GM18867 (cell line): ENCODE measurements around the gene USP2.
"Not testable (repeated sequence)": the region's sequence is repeated elsewhere in the genome, so short reads cannot be mapped to it uniquely, and the experiment has no call there.

Experiments
- ATAC-seq: cut with Tn5 transposase; IDR thresholded peaks from one replicate; pipeline ENCODE4 v1.9.1; 2021; ENCODE audit warnings: mild to moderate bottlenecking, moderate library complexity; ENCODE audit not compliant: unreplicated experiment

Gene USP2

DNA sequence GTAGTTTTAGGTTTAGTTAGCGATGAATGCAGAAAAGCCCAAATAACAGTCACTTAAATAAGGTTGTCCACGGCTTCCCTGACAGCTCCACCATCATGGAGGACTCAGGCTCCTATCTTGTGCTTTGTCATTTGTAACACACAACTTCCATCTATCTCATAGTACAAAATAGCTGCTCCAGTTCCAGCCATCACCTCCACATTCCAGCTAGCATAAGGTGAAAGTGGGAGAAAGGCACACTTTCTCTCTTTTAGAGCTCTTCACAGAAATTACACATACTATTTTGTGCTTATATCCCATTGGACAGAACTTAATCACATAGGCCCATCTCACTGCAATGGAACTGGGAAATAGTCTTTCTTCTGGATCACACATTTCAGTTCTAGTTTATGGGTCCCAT is 32.8 kb upstream of the USP2 start:
- no peak for ATAC-seq

GRCh38 chr11:119412072-119412471 is 30.6 kb upstream of the USP2 start:
- no peak for ATAC-seq

DNA sequence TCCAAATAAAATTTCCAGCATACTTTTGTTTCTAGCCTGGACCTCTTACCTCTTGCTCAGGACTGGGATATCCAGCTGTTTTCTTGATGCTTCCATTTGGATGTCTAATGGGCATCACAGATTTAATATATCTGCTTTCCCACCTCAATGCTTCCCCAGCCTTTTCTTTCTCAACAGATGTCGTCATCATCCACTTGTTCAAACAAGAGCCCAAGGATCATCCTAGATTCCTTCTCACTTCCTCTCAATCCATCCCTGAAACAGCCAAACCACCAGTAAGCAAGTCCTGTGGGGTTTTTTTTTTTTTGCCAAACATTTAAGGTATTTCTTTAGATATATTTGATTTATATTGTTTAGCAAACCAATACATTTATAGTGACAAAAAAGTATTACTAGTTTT is 29.0 kb upstream of the USP2 start:
- ATAC-seq: no peak

- no peak for ATAC-seq
Observed at GRCh38 chr11:119409731-119410130, 28.2 kb upstream of the USP2 start.

- no peak for ATAC-seq
Observed at GRCh38 chr11:119406005-119406404, 24.5 kb upstream of the USP2 start.

GRCh38 chr11:119405448-119405847 is 24.0 kb upstream of the USP2 start:
- ATAC-seq: not testable (repeated sequence)

GRCh38 chr11:119404872-119405271 is 23.4 kb upstream of the USP2 start:
- no peak for ATAC-seq

GRCh38 chr11:119403021-119403420 is 21.5 kb upstream of the USP2 start:
- no peak for ATAC-seq

DNA sequence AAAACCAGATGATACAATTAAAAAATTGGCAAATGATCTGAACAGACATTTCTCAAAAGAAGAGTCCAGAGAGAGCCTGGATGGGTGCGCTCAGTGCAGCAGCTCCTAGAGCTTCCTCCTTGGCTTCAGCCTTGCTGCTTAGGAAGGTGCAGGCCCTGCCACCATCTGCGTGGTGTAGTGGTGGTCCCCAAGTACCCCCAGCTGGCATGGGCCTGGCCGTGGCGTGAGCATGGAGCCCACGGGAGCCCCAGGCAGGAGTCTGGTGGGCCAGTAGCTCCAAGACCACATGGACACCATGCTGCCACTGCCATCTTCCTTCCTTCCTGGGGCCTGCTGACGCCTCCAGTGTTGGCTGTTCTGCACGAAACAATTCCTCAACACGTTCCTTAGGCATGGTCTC is 21.0 kb upstream of the USP2 start:
- ATAC-seq: no peak

- ATAC-seq: no peak
Observed at GRCh38 chr11:119400860-119401259, 19.4 kb upstream of the USP2 start.

DNA sequence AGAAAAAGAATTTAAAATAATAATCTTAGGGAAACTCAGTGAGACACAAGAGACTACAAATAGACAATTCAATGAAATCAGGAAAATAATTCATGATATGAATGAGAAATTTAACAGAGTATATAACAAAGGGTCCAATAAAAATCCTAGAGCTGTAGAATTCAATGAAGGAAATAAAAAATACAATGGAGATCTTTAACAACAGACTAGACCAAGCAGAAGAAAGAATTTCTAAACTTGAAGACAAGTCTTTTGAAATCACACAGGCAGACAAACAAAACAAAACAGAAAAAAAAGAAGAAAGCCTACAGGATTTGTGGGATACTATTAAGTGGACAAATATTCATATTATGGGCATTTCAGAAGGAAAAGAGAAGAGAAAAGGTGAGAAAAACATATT is 16.2 kb upstream of the USP2 start:
- ATAC-seq: no peak

DNA sequence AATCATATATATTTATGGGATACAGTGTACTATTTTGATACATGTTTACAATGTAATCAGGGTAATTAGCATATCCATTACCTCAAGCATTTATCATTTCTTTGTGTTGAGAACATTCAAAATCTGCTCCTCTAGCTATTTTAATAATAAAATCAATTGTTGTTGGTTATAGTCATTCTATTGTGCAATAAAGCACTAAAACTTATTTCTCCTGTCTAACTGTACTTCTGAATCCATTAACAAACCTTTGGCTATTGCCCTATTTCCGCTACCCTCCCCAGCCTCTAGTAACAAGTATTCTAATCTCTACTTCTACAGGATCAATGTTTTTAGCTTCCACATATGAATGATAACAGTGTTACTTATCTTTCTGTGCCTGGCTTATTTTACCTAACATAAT is 15.3 kb upstream of the USP2 start:
- ATAC-seq: no peak

DNA sequence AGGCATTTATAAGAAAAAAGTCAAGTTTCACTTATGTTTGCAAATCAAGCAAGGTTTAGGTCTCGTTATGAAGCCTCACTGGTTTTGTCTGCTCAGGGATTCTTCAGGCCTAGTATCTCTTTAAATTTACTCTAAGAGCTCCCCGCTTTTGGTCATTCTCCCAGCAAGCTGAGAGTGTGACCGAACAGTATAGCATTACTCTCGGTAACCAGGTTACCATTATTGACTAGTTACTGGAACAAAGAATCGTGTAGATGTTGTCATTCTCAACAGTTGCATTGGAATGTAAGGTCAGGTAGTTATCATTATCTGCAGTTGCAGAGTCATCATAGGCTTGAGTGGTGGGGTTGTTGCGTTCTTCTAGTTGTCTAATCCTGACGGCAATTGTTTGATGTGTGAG is 9.8 kb upstream of the USP2 start:
- ATAC-seq: no peak

DNA sequence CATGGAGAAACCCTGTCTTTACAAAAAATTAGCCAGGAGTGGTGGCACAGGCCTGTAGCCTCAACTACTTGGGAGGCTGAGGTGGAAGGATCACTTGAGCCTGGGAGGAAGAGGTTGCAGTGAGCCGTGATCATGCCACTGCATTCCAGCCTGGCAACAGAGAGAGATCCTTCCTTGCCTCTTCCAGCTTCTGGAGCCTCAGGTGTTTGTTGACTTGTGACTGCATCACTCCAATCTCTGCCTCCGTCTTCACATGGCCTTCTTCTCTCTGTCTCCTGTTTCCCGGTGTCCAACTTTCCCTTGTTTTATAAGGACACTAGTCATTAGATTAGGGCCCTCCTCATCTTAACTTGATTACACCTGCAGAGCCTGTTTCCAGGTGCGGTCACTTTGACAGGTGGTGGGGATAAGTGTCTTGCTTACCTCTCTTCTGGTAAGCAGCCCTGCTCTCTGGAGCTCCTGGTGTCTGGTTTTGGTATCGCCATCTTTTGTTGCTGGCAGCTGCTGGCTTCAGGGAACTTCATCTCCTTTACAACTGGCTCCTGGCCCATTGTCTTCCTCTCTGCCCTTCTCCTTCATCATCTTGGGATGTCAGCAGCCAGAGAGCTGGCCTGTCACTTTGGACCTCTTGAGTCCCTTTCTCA is 8.2 kb upstream of the USP2 start:
- no peak for ATAC-seq

DNA sequence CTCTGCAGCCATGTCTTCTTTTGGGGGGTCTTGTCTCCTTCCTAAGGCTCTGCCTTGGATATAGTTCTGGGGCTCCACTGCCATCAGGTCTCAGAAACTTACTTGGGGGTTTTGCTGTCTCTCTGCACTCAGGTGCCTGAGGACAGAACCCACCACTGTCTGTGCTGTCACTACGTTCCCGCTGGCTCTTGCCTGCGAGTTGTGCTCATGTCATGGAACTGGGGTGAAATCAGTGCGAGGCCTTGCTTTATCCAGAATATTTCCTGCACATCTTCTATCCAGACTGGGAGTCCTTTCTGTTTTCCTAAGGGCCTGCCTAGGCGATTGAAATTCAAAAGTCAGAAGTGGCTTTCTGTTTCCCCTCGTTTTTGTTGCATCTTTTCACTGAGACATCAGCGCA is 6.6 kb upstream of the USP2 start:
- ATAC-seq: no peak

DNA sequence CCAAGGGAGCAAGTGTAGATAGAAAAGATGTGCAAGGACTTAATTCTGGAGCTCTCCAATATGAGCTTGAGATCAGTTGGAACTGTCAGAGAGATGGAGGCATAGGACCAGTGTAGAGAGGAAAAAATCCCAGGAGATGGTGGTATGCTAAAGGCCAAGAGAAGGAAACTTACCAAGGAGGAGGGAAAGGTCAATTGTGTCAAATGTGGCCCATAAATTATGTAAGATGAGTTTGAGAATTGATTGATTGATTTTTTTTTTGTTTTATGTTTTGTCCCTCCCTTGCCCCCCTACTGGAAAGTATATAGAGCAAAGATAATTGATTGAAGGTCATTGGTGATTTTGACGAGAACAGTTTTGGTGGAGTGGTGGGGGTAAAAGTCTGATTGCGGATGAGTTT is 2.8 kb upstream of the USP2 start:
- no peak for ATAC-seq

DNA sequence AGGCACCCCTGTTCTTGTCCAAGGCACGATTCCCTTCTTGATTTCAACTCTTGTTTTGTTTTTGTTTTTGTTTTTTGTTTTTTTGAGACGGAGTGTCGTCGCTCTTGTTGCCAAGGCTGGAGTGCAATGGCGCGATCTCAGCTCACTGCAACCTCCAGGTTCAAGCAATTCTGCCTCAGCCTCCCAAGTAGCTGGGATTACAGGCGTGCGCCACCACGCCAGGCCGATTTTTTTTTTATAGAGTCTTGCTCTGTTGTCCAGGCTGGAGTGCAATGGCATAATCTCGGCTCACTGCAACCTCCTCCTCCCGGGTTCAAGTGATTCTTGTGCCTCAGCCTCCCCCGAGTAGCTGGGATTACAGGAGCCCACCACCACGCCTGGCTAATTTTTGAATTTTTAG is 1.0 kb upstream of the USP2 start:
- ATAC-seq: not testable (repeated sequence)

GRCh38 chr11:119382101-119382500 is 611 bp upstream of the USP2 start:
- ATAC-seq: no peak

GRCh38 chr11:119380827-119381180 is 686 bp downstream of the USP2 start:
- no peak for ATAC-seq

- no peak for ATAC-seq
Observed at GRCh38 chr11:119380160-119380826, 1.2 kb downstream of the USP2 start.

DNA sequence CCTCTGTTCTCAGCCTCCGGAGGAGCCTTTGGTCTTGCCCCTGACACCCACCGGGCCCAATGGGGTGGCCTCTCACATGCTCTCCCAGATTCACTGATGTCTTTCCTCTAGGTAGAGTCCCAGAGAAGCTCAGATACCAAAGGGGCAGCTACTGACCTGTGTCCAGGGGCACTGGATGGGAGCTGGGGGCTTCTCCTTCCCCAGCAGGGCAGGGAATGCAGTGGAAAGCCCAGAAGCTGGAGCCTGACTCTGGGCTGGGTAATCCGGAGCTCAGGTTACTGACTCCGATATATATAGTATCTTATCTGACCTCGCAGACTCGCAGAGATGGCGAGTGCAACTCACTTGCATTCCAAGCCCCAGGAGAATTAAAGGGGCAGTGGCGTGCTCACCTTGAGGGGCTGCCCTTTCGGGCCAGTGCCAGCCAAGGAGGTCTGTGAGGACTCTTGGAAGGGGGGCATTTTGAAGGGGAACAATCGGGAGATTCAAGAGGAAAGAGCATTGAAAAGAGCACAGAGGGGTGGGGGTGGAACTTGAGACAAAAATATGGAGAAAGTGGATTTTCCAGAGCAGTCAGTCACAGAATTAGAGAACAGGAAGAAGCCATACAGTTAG is 2.5 kb downstream of the USP2 start:
- ATAC-seq: no peak

- ATAC-seq: no peak
Observed at GRCh38 chr11:119377961-119378667, 3.4 kb downstream of the USP2 start.
